ENCODE measurements around the gene FBN1.

Gene FBN1

GRCh38 chr15:48494631-48495030 lies 150.9 kb downstream of the FBN1 start:
- Histone ChIP-seq H3K9me3 (ENCODE audit: control insufficient read depth, insufficient read depth, low read depth, low read length) (no peaks in the 10 kb centered on the region), H3K36me3 (ENCODE audit: control insufficient read depth in 2 of 2, insufficient read depth in 1 of 2, low read length in 2 of 2) (peaks cover 0 to 16% of the 10 kb centered on the region in 2 experiments; a peak in 1 of 3 replicates), H3K4me3 (ENCODE audit: low read depth, low read length) (no peak overlapping the region), H3K4me1 (ENCODE audit: control insufficient read depth, insufficient read depth, low read length) (no peaks in the 10 kb centered on the region), H3K27ac (ENCODE audit: extremely low read depth, low read depth, low read length) (no peak overlapping the region)
- ChIA-PET CTCF (no interaction called here), POLR2A (no interaction called here)
- TF ChIP-seq ZNF16 (tag by site-specific recombination; IDR thresholded peaks at IDR 0.05; ENCODE audit: low read depth) (no peak), TCF7L2 (IDR thresholded peaks at IDR 0.05; ENCODE audit: borderline replicate concordance, low read depth, low read length) (no peak), ZNF37A (tag by site-specific recombination; IDR thresholded peaks at IDR 0.05) (no peak), ZBTB10 (tag by site-specific recombination; IDR thresholded peaks at IDR 0.05) (no peak), ZNF629 (tag by site-specific recombination; IDR thresholded peaks at IDR 0.05) (no peak), ZIC2 (tag by site-specific recombination; IDR thresholded peaks at IDR 0.05) (no peak), ZNF623 (tag by site-specific recombination; IDR thresholded peaks at IDR 0.05) (no peak), ZNF558 (tag by site-specific recombination; IDR thresholded peaks at IDR 0.05) (no peak), ZNF571 (tag by site-specific recombination; IDR thresholded peaks at IDR 0.05) (no peak), SALL2 (tag by site-specific recombination; IDR thresholded peaks at IDR 0.05; ENCODE audit: borderline replicate concordance) (no peak), ZNF302 (tag by site-specific recombination; IDR thresholded peaks at IDR 0.05; ENCODE audit: low read depth) (no peak), ZNF148 (tag by site-specific recombination; IDR thresholded peaks at IDR 0.05; ENCODE audit: borderline replicate concordance) (no peak), CTCF (tag by site-specific recombination; IDR thresholded peaks at IDR 0.05) (no peak), ZBTB48 (tag by site-specific recombination; IDR thresholded peaks at IDR 0.05) (no peak), OSR2 (tag by site-specific recombination; IDR thresholded peaks at IDR 0.05) (no peak), PRDM1 (tag by site-specific recombination; IDR thresholded peaks at IDR 0.05) (no peak), ZNF521 (tag by site-specific recombination; IDR thresholded peaks at IDR 0.05) (no peak), ZSCAN4 (tag by site-specific recombination; IDR thresholded peaks at IDR 0.05) (no peak), ZNF138 (tag by site-specific recombination; IDR thresholded peaks at IDR 0.05; ENCODE audit: borderline replicate concordance) (no peak), ZFP37 (tag by site-specific recombination; IDR thresholded peaks at IDR 0.05) (no peak)

All from HEK293 (cell line).